HUES48 (cell line): Measurements from ENCODE around the gene AKT3.
"Not testable (repeated sequence)": the region's sequence is repeated elsewhere in the genome, so short reads cannot be mapped to it uniquely, and the experiment has no call there.

Source experiments
- H3K27ac ChIP-seq: one replicate; pipeline ENCODE4 v1.7.0; 2013; ENCODE audit warnings: low read depth, low read length, inconsistent platforms
- H3K27me3 ChIP-seq: 2 replicates; pipeline ENCODE4 v1.6.1; 2013; ENCODE audit warnings: mild to moderate bottlenecking, low read length; ENCODE audit not compliant: control insufficient read depth, insufficient read depth
- H3K36me3 ChIP-seq: 2 replicates; pipeline ENCODE4 v1.6.1; 2013; ENCODE audit warnings: low read length; ENCODE audit not compliant: control insufficient read depth, insufficient read depth
- H3K4me1 ChIP-seq: 2 replicates; pipeline ENCODE4 v1.6.1; 2013; ENCODE audit warnings: mild to moderate bottlenecking, low read length; ENCODE audit not compliant: control insufficient read depth, insufficient read depth
- H3K4me3 ChIP-seq: 2 replicates; pipeline ENCODE4 v1.5.1; 2013; ENCODE audit warnings: mild to moderate bottlenecking, low read depth, low read length
- H3K9ac ChIP-seq: 2 replicates; pipeline ENCODE4 v1.6.1; 2013; ENCODE audit warnings: mild to moderate bottlenecking, low read depth, low read length, moderate library complexity
- H3K9me3 ChIP-seq: 2 replicates; pipeline ENCODE4 v1.6.1; 2013; ENCODE audit warnings: low read length; ENCODE audit not compliant: control insufficient read depth, insufficient read depth

Gene AKT3

DNA sequence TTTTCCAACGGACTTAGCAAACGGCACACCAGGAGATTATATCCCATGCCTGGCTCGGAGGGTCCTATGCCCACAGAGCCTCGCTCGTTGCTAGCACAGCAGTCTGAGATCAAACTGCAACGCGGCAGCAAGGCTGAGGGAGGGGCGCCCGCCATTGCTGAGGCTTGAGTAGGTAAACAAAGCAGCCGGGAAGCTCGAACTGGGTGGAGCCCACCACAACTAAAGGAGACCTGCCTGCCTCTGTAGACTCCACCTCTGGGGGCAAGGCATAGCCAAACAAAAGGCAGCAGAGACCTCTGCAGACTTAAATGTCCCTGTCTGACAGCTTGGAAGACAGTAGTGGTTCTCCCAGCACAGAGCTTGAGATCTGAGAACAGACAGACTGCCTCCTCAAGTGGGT, 42.7 kb downstream of the AKT3 start:
- H3K36me3 ChIP-seq, H3K4me1 ChIP-seq, H3K4me3 ChIP-seq, H3K27ac ChIP-seq, H3K9ac ChIP-seq, H3K27me3 ChIP-seq, H3K9me3 ChIP-seq: not testable (repeated sequence)

GRCh38 chr1:243806310-243806709, 43.7 kb downstream of the AKT3 start:
- H3K9me3 ChIP-seq: peaks cover 4% of the 10 kb centered on the region; the same call in 1 of the 2 replicates
- no peak overlapping the region for H3K9ac ChIP-seq
- no peaks in the 10 kb centered on the region for H3K4me1 ChIP-seq
- no peak overlapping the region for H3K4me3 ChIP-seq
- H3K27ac ChIP-seq: no peak overlapping the region
- no peaks in the 10 kb centered on the region for H3K27me3 ChIP-seq
- no peaks in the 10 kb centered on the region for H3K36me3 ChIP-seq

DNA sequence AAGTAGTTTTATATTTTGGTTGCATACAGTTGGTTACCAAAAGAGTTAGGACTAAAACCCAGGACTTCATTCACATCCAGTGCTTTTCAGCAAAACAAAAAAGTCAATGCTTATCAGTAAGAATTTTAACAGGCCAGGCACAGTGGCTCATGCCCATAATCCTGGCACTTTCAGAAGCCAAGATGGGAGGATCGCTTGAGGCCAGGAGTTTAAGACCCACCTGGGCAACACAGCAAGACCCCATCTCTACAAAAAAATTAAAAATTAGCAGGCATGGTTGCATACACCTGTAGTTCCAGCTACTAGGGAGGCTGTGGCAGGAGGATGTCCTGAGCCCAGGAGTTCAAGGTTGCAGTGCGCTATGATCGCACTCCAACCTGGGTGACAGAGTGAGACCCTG, 47.3 kb downstream of the AKT3 start:
- H3K36me3 ChIP-seq: no peaks in the 10 kb centered on the region
- H3K9ac ChIP-seq: no peak overlapping the region
- no peak overlapping the region for H3K4me3 ChIP-seq
- no peak overlapping the region for H3K27ac ChIP-seq
- H3K4me1 ChIP-seq: no peaks in the 10 kb centered on the region
- H3K27me3 ChIP-seq: no peaks in the 10 kb centered on the region
- H3K9me3 ChIP-seq: peaks cover 4% of the 10 kb centered on the region; the same call in 1 of the 2 replicates

- H3K27ac ChIP-seq: no peak overlapping the region
- no peaks in the 10 kb centered on the region for H3K4me1 ChIP-seq
- no peak overlapping the region for H3K4me3 ChIP-seq
- H3K27me3 ChIP-seq: no peaks in the 10 kb centered on the region
- H3K9me3 ChIP-seq: no peaks in the 10 kb centered on the region
- H3K9ac ChIP-seq: no peak overlapping the region
- no peaks in the 10 kb centered on the region for H3K36me3 ChIP-seq
Observed at GRCh38 chr1:243801378-243801777, 48.7 kb downstream of the AKT3 start.

DNA sequence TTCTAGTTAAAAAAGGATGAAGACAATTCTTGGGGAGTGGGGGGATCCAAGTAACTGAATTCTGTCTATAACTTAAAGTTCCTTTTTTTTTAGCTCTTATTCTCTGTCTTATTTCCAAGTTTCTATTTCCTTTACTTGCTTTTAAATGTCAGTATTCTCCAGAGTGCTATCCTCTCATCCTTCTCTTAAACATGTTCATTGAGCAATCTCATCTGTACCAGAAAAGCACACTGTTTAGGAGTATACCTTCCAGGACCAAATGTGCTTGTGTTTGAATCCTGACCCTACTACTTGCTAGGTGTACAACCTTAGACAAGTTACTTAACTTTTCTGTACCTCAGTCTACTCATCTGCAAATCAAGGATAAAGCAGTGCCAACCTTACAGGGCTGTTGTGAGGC, 50.1 kb downstream of the AKT3 start:
- Histone ChIP-seq H3K9ac (no peak overlapping the region), H3K27ac (no peak overlapping the region), H3K36me3 (no peaks in the 10 kb centered on the region)

GRCh38 chr1:243798726-243799125, 51.3 kb downstream of the AKT3 start:
- no peaks in the 10 kb centered on the region for H3K4me1 ChIP-seq
- no peak overlapping the region for H3K27ac ChIP-seq
- H3K4me3 ChIP-seq: no peak overlapping the region
- no peaks in the 10 kb centered on the region for H3K27me3 ChIP-seq
- H3K9me3 ChIP-seq: no peaks in the 10 kb centered on the region
- H3K9ac ChIP-seq: no peak overlapping the region
- H3K36me3 ChIP-seq: no peaks in the 10 kb centered on the region

More for the DNA sequence above, 50.1 kb downstream of the AKT3 start:
- H3K4me3 ChIP-seq: no peak overlapping the region
- no peaks in the 10 kb centered on the region for H3K27me3 ChIP-seq
- no peaks in the 10 kb centered on the region for H3K4me1 ChIP-seq
- H3K9me3 ChIP-seq: no peaks in the 10 kb centered on the region

GRCh38 chr1:243796016-243796415, 54.0 kb downstream of the AKT3 start:
- no peaks in the 10 kb centered on the region for H3K27me3 ChIP-seq
- no peak overlapping the region for H3K9ac ChIP-seq
- no peaks in the 10 kb centered on the region for H3K9me3 ChIP-seq
- H3K4me3 ChIP-seq: no peak overlapping the region
- H3K27ac ChIP-seq: no peak overlapping the region
- no peaks in the 10 kb centered on the region for H3K36me3 ChIP-seq
- peaks cover 16% of the 10 kb centered on the region; the same call in 1 of the 2 replicates for H3K4me1 ChIP-seq

GRCh38 chr1:243793298-243793697, 56.7 kb downstream of the AKT3 start:
- H3K4me3 ChIP-seq: no peak overlapping the region
- no peak overlapping the region for H3K27ac ChIP-seq
- H3K9me3 ChIP-seq: no peaks in the 10 kb centered on the region
- no peaks in the 10 kb centered on the region for H3K27me3 ChIP-seq
- no peak overlapping the region for H3K9ac ChIP-seq
- peaks cover 16% of the 10 kb centered on the region; the same call in 1 of the 2 replicates for H3K4me1 ChIP-seq
- no peaks in the 10 kb centered on the region for H3K36me3 ChIP-seq

DNA sequence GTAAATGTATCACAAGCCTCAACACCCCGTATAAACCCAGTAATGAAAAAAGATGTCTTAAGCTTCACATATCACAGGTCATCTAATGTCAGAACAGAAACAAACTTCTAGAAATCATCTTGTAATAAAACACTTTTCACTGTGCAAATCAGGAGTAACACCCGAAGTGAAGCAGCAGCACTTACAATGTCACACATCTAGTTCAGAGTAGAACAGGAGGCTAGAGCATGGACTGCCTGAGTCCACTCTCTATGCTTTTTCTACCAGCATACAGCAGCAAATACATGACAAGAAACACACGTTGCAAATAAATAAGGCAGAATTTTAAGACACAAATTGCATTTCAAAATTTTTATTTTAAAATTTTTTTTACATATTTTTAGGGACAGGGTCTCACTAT, 57.2 kb downstream of the AKT3 start:
- H3K27ac ChIP-seq: no peak overlapping the region
- no peaks in the 10 kb centered on the region for H3K27me3 ChIP-seq
- no peaks in the 10 kb centered on the region for H3K9me3 ChIP-seq
- no peak overlapping the region for H3K9ac ChIP-seq
- H3K36me3 ChIP-seq: no peaks in the 10 kb centered on the region
- H3K4me3 ChIP-seq: no peak overlapping the region
- H3K4me1 ChIP-seq: peaks cover 16% of the 10 kb centered on the region; the same call in 1 of the 2 replicates

DNA sequence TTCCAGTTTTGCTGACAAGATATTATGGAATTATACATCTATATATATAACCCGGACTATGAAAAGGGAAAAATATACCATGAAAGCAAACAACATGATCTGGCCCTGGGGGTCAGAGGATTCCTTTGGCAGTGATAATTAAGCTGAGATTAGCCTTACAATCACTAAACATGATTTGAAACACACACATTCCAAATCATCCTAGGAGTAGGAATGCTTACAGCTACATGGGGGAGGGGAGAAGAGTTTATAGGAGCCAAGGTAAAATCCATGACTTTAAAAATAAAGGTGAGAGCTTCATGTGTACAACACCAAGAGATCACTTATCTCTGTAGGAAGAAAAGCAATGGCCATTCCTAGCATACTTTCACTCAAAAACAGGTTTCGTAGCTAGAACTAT, 57.6 kb downstream of the AKT3 start:
- Histone ChIP-seq H3K9me3 (no peaks in the 10 kb centered on the region), H3K4me3 (no peak overlapping the region), H3K9ac (no peak overlapping the region), H3K27ac (no peak overlapping the region), H3K4me1 (peaks cover 16% of the 10 kb centered on the region; the same call in 1 of the 2 replicates), H3K36me3 (no peaks in the 10 kb centered on the region), H3K27me3 (no peaks in the 10 kb centered on the region)

DNA sequence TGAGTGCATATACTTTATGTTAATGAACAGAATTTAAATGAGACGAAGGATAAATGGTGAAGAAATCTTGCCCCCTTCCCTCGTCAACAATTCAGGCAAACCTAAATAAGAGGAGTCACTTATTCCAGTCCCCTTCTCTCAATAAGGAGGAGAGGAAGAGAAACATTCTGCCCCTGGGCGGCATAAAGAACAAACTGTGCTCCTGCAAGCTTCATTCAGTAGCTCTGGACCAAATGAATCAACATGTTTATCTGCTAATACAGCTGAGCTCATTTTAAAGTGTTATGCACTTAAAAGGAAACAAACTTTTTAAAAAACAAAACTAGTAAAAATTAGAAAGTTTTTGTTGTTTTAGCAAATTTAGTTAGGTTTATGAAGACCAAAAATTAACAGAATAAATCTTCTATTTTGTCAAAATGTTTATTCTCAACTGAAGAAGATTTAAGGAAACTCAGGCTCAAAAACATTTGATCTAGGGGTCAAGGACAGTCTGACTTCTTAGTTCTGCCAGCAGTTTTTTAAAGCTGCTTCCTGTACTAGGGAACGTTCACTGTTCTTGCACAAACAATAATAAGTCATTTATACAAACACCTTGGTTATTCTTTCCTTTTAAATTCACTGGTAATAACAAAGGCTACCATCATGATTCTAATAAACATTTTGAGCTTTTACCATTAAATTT, 58.3 kb downstream of the AKT3 start:
- H3K4me1 ChIP-seq: peaks cover 16% of the 10 kb centered on the region; the same call in 1 of the 2 replicates
- no peak overlapping the region for H3K9ac ChIP-seq
- no peak overlapping the region for H3K27ac ChIP-seq
- no peaks in the 10 kb centered on the region for H3K36me3 ChIP-seq
- no peaks in the 10 kb centered on the region for H3K9me3 ChIP-seq
- H3K27me3 ChIP-seq: no peaks in the 10 kb centered on the region
- no peak overlapping the region for H3K4me3 ChIP-seq
